HG02938 (cell line): Measurements from ENCODE around the gene NUTF2.

Experiments
- ATAC-seq: cut with Tn5 transposase; IDR thresholded peaks from one replicate; pipeline ENCODE4 v1.9.1; 2021; ENCODE audit warnings: mild to moderate bottlenecking, moderate library complexity; ENCODE audit not compliant: unreplicated experiment

NUTF2 gene

DNA sequence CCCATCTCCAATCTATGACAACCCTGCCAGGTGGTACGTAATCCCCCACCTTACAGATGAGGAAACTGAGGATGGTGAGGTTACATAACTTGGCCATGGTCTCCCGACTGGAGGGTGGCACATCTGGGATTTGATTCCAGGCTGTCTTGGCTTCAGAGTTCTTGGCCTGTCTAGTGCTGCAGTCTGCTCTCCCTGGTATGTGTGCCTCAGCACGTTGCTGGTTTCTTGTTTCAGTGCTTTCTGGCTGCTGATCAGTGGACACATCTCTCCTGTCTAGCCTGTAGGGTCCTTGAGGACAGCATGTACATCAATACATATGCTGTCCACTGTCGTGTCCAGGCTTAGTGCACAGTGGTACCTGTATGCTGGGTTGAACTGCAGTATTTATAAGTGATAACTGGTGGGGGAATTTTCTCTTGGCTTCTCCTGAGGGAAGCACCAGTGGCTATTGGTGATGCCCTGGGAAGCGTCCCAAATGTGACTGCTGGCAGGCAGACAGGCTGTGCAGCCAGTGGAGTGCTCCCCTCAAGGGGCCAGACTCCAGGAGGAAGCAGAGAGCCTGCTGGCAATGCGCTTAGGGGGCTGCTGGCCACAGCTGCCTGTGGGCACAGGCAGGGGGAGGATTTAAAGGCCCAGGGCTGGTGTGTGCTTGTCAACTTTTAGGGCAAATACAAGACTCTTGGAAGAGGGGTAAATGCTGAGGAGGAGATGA is 70.6 kb downstream of the NUTF2 start:
- no peak for ATAC-seq

DNA sequence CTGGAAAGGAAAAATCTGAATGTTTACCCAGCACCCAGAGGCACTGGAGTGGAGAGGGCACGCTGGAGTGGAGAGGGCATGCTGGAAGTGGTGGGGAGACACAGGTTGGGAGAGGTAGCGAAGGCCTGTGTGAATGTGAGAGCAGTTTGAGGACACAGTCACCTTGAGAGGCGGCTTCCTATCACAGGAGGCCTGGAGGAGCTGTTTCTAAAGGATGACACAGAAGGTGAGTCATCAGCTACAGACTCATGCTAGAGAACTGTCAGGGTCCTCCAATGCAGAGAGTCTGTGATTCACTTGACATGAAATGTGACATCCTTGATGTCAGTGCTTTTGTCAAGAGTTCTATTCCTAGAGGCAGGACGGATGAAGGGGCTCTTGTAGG is 71.1 kb downstream of the NUTF2 start:
- no peak for ATAC-seq

DNA sequence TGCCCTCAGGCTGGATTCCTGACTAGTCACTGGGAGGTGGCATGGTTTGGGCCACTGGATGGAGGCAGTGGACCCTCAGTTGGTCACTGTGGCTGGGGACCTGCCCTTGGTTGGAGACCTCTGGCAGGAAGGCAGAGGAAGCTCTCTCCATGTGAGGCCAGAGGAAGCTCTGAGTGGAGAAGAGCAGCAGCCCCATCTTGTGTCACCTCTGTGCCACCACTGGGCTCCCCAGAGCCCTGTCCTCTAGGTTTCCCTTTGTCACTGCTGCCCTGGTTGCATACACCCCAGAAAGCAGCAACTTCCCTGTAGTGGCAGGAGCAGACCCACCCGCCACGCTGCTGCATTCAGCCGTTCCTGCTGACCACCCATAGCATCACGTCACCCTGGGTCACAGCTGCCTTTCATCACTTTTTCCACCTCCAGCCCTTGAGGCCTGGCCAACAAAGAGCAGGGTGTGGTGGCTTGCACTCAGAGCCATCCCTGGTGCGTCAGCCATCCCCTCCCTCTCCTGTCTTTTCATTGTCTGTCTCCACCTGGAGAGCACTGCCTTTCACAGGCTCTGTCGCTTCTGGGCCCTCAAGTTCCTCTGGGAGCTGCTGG is 73.0 kb downstream of the NUTF2 start:
- ATAC-seq = no peak
